ENCODE results near the gene TENM3.

The TENM3 gene

GRCh38 chr4:182294451-182294850 lies 51.2 kb downstream of the TENM3 start:
- H3K4me1 ChIP-seq (ENCODE audit: low read length) = no peaks in the 10 kb centered on the region

GRCh38 chr4:182297659-182298058 lies 54.5 kb downstream of the TENM3 start:
- H3K9me2 ChIP-seq (replicated peaks; ENCODE audit: insufficient read depth, low read length) = no peaks in the 10 kb centered on the region
- H3K27me3 ChIP-seq (replicated peaks; ENCODE audit: insufficient read depth, low read length) = no peaks in the 10 kb centered on the region
- no peak for DNase-seq
- H3K9me3 ChIP-seq (replicated peaks; ENCODE audit: insufficient read depth, low read length) = no peaks in the 10 kb centered on the region
- H3K4me3 ChIP-seq (ENCODE audit: low read length) = no peak overlapping the region
- H3K36me3 ChIP-seq (replicated peaks; ENCODE audit: insufficient read depth, low read length) = no peaks in the 10 kb centered on the region
- no peaks in the 10 kb centered on the region for H3K4me1 ChIP-seq (ENCODE audit: low read length)
- no peak overlapping the region for H3K4me2 ChIP-seq (ENCODE audit: low read depth, low read length)
- H2AFZ ChIP-seq (ENCODE audit: low read length) = no peak overlapping the region
- H3F3A ChIP-seq (ENCODE audit: insufficient read depth, low read length) = no peaks in the 10 kb centered on the region
- H3K9ac ChIP-seq (ENCODE audit: low read length) = no peak overlapping the region
- no peaks in the 10 kb centered on the region for H3K79me2 ChIP-seq (ENCODE audit: low read length)
- H4K20me1 ChIP-seq (ENCODE audit: insufficient read depth, low read length) = no peaks in the 10 kb centered on the region
- H3K27ac ChIP-seq (ENCODE audit: low read length) = no peak overlapping the region
- TF ChIP-seq EZH2 (optimal IDR thresholded peaks at IDR 0.05; ENCODE audit: low read depth, low read length) (no peak), EZH2phosphoT487 (IDR thresholded peaks at IDR 0.05; ENCODE audit: low read length) (no peak), CTCF (IDR thresholded peaks at IDR 0.05; ENCODE audit: low read length) (no peak)

More at GRCh38 chr4:182294451-182294850, 51.2 kb downstream of the TENM3 start:
- H3K9ac ChIP-seq (ENCODE audit: low read length) = no peak overlapping the region
- no peak overlapping the region for H3K27ac ChIP-seq (ENCODE audit: low read length)
- no peaks in the 10 kb centered on the region for H4K20me1 ChIP-seq (ENCODE audit: insufficient read depth, low read length)
- TF ChIP-seq CTCF (IDR thresholded peaks at IDR 0.05; ENCODE audit: low read length) = no peak
- TF ChIP-seq EZH2 (optimal IDR thresholded peaks at IDR 0.05; ENCODE audit: low read depth, low read length) = no peak
- no peak for TF ChIP-seq EZH2phosphoT487 (IDR thresholded peaks at IDR 0.05; ENCODE audit: low read length)
- H3K36me3 ChIP-seq (replicated peaks; ENCODE audit: insufficient read depth, low read length) = no peaks in the 10 kb centered on the region
- H3K4me2 ChIP-seq (ENCODE audit: low read depth, low read length) = no peak overlapping the region
- no peak overlapping the region for H2AFZ ChIP-seq (ENCODE audit: low read length)
- no peaks in the 10 kb centered on the region for H3K27me3 ChIP-seq (replicated peaks; ENCODE audit: insufficient read depth, low read length)
- no peaks in the 10 kb centered on the region for H3K9me3 ChIP-seq (replicated peaks; ENCODE audit: insufficient read depth, low read length)
- no peaks in the 10 kb centered on the region for H3F3A ChIP-seq (ENCODE audit: insufficient read depth, low read length)
- no peak overlapping the region for H3K4me3 ChIP-seq (ENCODE audit: low read length)
- no peaks in the 10 kb centered on the region for H3K79me2 ChIP-seq (ENCODE audit: low read length)
- no peaks in the 10 kb centered on the region for H3K9me2 ChIP-seq (replicated peaks; ENCODE audit: insufficient read depth, low read length)
- DNase-seq = no peak

- Histone ChIP-seq H4K20me1 (ENCODE audit: insufficient read depth, low read length) (no peaks in the 10 kb centered on the region), H3K4me1 (ENCODE audit: low read length) (no peaks in the 10 kb centered on the region), H3K4me3 (ENCODE audit: low read length) (no peak overlapping the region), H3K27me3 (replicated peaks; ENCODE audit: insufficient read depth, low read length) (no peaks in the 10 kb centered on the region), H3K79me2 (ENCODE audit: low read length) (no peaks in the 10 kb centered on the region), H3K27ac (ENCODE audit: low read length) (no peak overlapping the region), H3K9me3 (replicated peaks; ENCODE audit: insufficient read depth, low read length) (no peaks in the 10 kb centered on the region), H3K9me2 (replicated peaks; ENCODE audit: insufficient read depth, low read length) (no peaks in the 10 kb centered on the region), H3F3A (ENCODE audit: insufficient read depth, low read length) (no peaks in the 10 kb centered on the region), H3K9ac (ENCODE audit: low read length) (no peak overlapping the region), H2AFZ (ENCODE audit: low read length) (no peak overlapping the region), H3K4me2 (ENCODE audit: low read depth, low read length) (no peak overlapping the region), H3K36me3 (replicated peaks; ENCODE audit: insufficient read depth, low read length) (no peaks in the 10 kb centered on the region)
- no peak for DNase-seq
- TF ChIP-seq EZH2phosphoT487 (IDR thresholded peaks at IDR 0.05; ENCODE audit: low read length) = no peak
- TF ChIP-seq EZH2 (optimal IDR thresholded peaks at IDR 0.05; ENCODE audit: low read depth, low read length) = no peak
- no peak for TF ChIP-seq CTCF (IDR thresholded peaks at IDR 0.05; ENCODE audit: low read length)
These were observed 58.5 kb downstream of the TENM3 start for GRCh38 chr4:182301736-182302135.

Measured in MM.1S (cell line).